Non-pigmented ciliary epithelial cell (primary cell): ENCODE measurements around the gene PSMC5.
"Not testable (repeated sequence)": the region's sequence is repeated elsewhere in the genome, so short reads cannot be mapped to it uniquely, and the experiment has no call there.

Experiments
- DNase-seq: peaks from one replicate; pipeline ENCODE4 v3.0.0-alpha.2; 2010; ENCODE audit warnings: low read depth

The PSMC5 gene

DNA sequence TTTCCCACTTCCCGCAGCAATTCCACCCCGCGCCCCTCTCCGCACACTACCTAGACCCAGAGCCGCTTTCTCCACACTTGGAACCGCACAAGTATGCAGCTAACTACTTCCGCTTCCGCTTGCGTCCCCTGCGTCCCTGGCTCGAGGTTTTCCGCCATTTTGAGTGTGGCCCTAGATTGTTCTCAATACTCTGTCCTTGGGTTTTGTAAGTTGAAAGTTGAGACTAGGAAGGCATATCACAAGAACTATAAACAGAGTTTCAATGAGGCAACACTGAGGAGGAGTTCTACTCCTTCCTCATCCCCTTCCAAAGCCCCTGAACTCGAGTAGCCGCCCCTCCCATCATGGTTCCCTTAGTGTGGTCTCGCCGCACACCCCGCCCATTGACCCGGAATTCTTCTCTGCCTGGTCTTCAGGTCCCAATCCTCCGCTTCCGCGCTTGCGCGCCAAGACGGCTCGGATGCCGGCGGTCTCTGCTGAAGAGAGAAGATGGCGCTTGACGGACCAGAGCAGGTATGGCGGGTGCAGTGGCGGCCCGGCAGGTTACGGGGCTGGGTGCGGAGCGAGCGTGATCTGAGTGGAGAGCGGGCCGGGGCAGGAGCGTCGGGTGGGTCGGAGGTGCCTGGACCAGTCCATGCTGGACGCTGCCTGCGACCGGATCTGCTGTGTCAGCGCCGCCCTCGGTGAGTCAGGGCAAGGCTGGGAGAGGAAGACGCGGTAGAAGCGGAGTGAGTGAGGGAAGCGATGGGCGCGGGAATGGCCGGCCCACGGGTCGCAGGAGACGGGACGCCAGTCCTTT is at the start of gene PSMC5, which contains the start of gene FTSJ3:
Gene PSMC5 (plus strand): TSS at position 430 of the 799 bp plus-strand sequence. CDS start 60 bp downstream, at position 490.
Gene FTSJ3 (minus strand): TSS at position 662 of the 799 bp plus-strand sequence. CDS start 761 bp downstream, outside the sequence.
- peak; percentile 68 for DNase-seq

DNA sequence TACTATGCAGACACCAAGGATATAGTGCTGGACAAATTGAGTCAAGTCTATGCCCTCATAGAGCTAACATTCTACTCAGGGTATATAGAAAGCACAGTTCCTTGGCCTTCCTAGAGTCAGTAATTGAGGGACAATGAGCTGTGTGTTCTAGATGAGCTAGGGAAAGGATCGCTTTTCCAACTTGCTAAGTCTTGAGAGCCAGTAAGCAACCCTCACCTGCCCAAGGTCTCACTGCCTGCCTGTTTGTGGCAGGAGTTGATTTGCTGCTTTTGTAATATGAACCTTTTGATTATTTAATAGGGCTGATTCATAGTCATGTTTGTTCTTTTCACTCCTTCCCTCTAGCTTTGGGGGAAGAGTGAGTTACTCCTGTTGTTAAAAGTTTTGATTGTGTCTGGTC is 46.7 kb upstream of the PSMC5 start:
- no peak for DNase-seq

DNA sequence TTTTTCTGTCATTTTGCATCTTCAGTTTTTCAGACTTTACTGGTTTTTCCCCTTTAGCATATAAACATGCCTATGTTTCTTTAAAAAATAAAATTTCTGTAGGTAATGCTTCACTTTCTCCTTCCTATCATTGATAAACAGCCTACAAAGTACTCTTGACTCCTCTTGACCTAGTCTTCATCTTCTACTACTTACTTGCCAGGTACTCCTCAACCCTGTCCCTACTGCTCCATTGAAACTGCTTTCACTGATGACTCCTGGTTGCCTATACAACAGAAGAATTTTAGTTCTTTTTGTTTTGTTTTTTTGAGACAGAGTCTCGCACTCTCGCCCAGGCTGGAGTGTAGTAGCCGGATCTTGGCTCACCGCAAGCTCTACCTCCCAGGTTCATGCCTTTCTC is 46.3 kb upstream of the PSMC5 start:
- DNase-seq: no peak

DNA sequence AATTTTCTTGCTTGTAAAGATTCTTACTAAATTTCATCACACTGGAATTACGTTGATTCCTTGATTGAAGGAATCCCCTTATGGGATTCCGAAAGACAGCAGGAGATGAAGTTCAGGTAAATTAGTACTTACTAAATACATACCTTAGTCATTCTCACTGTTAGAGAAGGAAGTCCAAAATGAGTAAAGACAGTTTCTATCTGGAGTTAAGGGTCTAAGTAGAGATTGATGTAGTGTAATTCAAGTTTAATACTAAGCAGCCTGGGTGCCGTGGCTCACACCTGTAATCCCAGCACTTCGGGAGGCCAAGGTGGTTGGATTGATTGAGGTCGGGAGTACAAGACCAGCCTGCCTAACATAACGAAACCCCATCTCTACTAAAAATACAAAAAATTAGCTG is 43.7 kb upstream of the PSMC5 start:
- DNase-seq: no peak

DNA sequence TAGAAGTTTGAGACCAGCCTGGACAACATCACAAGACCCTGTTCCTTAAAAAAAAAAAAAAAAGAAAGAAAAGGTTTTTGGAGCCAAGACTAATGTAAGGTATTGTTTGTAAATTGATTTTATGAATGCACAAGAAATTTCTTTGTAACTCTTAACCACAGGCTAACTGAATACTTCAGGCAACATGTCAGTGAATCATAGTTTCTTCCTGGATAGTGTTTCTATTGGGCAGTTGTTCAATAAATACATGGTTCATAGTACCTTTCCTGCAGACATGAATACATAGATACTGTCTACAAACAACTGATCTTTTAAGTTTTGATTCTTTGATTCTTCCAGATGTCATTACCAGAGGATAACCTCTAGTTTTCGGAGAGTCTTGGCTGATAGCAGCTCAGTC is 41.7 kb upstream of the PSMC5 start:
- DNase-seq: no peak

DNA sequence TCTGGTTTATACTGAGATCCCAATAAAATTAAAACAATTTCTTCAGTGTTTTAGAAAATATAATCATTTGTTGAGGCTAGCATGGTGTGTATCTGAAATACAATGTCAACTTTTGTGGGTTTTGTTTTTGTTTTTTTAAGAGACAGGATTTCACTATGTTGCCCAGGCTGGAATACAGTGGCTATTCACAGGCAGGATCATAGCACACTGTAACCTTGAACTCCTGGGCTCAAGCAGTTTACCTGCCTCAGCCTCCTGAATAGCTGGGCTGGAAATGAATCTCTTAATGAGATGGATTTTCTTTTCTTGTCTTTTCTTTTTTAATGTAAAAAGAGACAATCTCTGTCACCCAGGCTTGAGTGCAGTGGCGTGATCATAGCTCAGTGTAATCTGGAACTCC is 41.1 kb upstream of the PSMC5 start:
- DNase-seq: no peak

DNA sequence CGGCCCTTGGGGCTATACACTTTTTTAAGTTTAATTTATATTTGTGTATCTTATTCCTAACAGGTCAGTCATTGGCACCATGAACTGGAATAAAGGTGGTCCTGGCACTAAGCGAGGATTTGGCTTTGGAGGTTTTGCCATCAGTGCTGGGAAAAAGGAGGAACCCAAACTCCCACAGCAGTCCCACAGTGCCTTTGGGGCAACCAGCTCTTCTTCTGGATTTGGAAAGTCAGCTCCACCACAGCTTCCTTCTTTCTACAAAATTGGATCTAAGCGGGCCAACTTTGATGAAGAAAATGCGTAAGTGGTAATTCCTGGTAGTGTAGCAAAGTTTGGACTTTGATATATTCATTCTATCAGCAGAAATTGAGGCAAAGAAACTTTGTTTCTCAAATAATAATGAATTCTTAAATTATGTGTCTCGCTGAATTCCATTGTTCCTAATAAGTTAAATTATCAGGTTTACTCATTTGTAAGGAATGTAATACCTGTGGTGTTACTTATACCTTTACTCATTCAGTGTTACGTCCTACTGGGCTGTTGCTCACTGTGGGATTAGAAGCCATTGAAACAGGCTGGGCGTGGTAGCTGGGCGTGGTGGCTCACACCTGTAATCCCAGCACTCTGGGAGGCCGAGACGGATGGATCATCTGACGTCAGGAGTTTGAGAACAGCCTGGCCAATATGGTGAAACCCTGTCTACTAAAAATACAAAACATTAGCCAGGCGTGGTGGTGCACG is 40.1 kb upstream of the PSMC5 start:
- DNase-seq: no peak

DNA sequence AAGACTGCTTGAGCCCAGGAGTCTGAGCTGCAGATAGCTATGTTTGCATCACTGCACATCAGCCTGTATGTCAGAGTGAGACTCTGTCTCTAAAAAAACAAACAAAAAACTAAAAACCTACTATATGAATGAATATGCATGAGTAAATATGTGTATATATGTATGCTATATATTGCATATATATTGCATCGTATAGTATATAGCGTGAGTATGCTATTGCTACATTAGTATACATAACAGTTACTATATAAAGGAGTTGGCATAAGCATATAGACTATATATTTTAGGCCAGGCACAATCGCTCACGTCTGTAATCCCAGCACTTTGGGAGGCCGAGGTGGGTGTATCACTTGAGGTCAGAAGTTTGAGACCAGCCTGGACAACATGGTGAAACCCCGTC is 37.2 kb upstream of the PSMC5 start:
- no peak for DNase-seq

DNA sequence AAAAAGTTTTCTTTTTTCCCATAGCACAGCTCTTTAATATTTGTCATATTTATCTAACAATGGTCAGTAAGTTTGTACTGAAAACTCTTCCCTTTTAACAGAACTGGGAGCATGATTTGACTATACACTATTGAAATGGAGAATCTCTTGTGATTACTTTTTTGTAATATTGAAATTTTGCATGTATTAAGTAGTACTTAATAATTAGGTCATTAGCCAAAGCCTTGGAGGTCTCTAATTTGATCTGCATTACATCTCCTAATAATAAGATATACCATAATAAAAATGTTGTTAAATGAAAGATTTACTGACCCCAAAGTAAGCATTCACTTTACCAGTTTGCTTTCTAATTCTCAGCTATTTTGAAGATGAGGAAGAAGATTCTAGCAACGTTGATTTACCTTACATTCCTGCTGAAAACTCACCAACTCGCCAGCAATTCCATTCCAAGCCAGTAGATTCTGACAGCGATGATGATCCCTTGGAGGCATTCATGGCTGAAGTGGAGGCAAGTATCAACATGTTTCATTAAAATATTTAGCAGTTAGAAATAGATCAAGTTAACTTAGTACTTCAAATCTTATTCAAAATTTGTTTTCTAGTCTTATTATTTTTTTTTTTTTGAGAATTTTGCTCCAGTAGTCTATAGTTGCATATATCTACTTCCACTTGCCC is 35.0 kb upstream of the PSMC5 start:
- DNase-seq: no peak

DNA sequence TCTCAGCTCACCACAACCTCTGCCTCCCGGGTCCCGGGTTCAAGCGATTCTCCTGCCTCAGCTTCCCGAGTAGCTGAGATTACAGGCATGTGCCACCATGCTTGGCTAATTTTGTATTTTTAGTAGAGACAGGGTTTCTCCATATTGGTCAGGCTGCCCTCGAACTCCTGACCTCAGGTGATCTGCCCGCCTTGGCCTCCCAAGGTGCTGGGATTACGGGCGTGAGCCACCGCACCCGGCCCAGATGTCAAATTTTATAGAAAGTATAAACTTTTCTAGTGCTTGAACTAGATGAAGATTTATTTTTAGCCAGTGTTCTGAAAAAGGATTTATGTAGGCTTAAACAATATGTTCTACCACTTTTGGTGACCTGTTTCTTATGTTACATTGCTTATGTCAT is 30.9 kb upstream of the PSMC5 start:
- not testable (repeated sequence) for DNase-seq

DNA sequence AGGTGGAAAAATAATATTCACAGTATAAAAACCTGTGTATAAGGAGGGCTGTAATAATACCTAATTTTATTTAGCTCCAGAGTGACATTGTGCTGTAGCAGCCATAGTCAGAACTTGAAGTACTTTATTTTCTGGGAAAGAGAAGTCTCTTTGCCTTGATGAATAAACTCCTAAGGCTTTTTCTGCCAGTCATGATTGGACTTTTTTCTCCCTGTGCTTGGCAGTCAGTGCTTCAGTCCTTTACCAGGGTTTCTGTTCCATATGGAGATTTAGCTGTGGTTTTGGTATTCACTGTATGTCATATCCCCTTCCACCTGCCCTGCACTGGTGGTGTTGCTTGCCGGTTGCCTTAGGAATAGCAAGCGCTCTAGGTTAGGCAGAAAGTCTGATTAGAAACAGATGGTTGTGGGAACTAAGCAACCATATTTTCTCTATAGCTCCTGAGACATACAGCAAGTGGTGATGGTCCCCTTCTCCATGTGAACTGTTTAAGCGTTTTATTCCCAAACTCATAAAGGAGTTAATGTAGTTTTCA is 28.6 kb upstream of the PSMC5 start:
- no peak for DNase-seq

DNA sequence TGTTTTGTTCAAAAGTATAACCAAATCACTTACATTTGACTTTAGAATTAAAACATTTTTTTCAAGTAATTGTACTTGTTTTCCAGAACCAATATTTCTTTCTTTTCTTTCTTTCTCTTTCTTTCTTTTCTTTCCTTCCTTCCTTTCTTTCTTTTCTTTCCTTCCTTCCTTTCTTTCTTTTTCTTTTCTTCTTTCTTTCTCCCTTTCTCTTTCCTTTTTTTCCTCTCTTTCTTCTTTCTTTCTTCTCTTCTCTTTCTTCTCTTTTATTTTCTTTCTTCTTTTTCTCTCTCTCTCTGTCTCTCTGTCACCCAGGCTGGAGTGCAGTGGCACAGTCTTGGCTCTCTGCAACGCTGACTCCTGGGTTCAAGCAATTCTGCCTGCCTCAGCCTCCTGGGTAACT is 26.4 kb upstream of the PSMC5 start:
- no peak for DNase-seq

DNA sequence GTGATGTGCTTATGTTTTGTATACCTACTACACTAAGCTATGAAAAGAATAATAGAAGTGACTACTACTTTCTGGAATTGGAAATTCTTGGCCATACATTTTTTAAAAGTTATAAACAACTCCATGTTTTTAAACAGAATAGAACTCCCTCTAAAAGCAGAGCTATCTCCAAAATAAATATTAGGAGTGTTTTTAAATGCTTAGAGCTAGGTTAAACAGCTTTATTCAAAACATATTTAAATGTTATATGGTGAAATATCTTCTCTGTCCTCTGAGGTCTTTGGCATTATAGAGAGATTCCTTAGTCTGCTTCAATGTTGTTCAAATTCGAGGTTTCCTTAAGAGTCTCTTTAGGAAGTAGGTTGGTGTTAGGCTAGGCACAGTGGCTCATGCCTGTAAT is 22.9 kb upstream of the PSMC5 start:
- no peak for DNase-seq

DNA sequence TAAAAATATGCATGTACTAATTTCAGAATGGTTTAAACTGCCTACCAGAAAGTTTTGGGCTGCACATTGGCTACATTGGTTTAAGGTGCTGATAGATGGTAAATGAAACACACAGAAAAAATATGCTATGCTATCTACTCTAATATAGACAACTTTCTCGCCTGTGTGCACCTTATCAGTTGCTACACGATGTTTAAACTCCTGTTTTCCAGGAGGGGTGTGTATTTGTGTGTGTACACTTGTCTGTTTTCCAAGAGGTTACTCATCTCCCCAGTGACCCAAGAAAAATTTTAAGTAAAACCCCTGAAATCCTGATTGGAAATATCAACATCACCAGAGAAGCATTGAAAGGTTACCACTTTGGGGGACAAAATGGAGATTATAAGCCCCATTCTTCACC is 21.6 kb upstream of the PSMC5 start:
- no peak for DNase-seq

DNA sequence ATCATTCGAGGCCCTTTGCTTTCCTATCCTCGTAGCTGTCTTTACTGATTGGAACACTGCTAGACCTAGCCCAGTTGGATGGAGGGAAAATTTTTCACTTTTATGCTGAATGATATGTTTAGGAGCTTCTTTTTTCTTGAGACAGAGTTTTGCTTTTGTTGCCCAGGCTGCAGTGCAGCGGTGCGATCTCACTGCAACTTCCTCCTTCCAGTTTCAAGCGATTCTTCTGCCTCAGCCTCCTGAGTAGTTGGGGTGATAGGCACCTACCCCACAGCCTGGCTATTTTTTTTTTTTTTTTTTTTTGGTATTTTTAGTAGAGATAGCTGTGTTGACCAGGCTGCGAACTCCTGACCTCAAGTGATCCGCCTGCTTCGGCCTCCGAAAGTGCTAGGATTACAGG is 17.3 kb upstream of the PSMC5 start:
- DNase-seq: no peak

DNA sequence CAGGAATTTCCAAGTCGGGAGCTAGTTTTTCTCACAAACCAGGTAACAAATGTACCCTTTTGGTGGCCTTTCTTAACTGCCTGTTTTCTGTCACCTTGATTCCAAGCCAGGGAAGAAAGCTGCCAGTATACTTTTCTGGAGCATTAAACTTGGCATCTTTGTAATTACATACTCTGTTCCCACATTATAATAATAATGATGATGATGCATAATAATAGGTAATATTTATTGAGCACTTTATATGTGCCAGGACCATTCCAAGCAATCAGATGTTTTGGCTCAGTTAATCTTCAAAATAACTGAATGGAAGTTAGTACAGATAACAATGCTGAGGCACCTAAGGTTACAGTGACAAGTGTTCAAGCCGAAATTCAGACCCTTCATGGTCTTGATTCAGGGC is 11.1 kb upstream of the PSMC5 start:
- DNase-seq: no peak

DNA sequence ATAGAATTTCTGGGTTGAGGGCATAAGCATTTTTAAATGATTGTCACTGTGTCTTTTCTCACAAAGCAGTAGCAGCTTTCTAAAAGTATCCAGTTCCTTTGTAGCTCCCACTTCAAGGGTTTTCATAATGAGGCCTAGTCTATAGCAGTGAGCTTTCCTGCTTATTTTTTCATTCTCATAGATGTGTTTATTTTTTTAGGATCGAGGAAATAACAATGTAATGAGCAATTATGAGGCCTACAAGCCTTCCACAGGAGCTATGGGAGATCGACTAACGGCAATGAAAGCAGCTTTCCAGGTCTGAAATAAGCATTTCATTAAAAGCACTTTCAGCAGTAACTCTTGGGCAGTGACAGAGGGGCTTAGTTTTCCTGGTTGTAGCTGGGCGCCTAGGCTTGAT is 10.6 kb upstream of the PSMC5 start:
- no peak for DNase-seq

DNA sequence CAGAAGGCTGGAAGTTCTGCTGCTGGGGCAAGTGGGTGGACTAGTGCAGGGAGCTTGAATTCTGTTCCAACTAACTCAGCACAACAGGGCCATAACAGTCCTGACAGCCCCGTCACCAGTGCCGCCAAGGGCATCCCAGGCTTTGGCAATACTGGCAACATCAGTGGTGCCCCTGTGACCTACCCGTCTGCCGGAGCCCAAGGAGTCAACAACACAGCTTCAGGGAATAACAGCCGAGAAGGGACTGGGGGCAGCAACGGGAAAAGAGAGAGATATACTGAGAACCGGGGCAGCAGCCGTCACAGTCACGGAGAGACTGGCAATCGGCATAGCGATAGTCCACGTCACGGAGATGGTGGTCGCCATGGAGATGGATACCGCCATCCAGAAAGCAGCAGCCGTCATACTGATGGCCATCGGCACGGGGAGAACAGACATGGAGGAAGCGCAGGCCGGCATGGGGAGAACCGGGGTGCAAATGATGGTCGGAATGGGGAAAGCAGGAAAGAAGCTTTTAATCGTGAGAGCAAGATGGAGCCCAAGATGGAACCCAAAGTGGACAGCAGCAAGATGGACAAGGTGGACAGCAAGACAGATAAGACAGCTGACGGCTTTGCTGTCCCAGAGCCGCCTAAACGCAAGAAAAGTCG is 9.4 kb upstream of the PSMC5 start:
- no peak for DNase-seq

DNA sequence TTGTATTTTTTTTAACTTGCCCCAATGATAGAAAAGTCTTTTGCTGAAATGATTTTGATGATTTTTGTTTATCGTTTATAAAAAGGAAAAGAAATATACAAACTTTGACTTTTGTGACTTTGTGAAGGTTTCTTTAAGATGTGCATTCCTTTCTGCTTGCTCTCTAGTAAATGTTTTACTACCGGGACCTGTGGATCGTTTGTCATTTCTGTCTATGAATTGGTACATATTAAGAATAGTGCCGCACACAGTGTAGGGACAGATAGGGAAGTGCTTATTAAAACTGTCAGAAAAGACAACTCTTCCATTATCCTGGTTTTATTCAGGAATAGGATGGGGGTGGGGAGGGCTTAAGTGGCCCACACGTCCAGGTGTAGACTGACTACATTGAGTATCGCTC is 8.1 kb upstream of the PSMC5 start:
- no peak for DNase-seq

DNA sequence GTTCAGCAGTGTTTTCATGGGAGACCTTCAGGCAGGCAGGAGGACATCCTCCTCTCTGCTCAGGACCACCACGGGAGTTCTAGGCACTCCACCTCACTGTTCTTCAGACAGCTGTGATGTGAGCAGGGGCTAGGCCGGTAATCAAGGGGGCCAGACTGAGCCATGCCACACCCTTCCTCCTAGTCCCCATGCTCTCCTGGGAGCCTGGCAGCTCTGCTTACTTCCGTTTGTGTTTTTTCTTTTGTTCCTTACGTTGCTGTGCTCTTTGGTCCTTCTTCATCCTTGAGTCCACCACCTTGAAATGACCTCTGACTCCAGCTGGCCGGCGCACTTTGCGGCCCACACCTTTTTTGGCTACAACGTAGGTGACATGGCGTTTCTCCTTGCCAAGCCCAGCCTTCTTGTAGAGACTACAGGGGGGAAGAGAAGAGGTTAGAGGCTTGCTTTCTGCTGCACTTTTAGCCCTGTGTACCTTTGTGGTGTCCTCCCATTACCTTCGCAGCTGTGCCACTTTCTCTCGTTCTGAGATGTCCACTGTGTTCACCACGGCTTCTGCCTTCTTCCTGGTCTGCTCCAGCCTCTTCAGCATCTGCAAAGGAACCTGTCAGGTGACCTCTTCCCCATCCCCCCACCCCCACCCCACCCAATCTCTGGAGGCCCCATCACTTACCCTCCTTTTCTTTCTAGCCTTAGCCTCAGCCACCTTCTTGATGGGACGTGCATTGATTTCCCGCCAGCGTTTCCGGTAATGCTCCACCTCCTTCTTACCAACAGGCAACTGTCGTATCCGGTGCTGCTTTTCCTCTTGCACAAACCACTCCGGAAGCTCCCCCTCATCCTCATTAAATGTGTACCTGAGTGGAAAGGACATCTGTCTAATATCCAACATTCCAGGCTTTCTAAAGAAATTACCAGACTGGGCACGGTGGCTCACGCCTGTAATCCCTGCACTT is 7.4 kb upstream of the PSMC5 start:
- no peak for DNase-seq

DNA sequence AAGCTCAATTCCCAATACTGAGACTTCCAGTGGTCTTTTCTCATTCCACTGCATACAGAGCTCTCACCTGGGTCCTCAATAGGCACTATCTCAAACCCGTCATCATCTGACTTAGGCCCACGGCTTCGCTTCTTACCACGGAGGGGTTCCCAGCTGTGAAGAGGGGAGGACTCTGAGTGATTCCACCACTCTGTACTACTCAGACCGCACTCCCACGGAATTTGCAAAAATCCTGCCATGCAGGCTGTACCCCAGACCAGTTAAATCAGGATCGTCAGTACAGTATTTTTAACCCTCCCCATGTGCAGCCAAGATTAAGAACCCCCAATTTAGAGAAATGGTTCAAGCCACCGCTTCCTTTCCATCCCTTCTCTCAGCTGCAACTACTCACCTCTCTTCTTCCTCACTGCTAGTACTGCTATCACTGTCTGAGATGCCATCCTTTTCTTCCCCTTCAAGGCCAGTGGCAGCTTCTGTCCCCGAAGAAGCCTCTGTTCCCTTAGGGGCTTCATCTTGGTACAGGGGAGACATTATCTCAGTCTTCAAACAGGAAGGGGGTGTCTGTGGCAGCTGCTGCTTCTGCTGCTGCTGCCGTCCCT is 6.2 kb upstream of the PSMC5 start:
- DNase-seq: no peak
